GM12801 (cell line): ENCODE results near the gene TRIM2.

ENCODE experiments used
- CTCF ChIP-seq: IDR thresholded peaks from one replicate; pipeline ENCODE4 v1.5.1; 2011; ENCODE audit warnings: control low read depth; ENCODE audit not compliant: insufficient read length; ENCODE audit errors: extremely low read depth

The TRIM2 gene

GRCh38 chr4:153207567-153207966 is 3.3 kb downstream of the TRIM2 start:
- TF ChIP-seq CTCF: no peak

GRCh38 chr4:153209410-153209809 is 5.2 kb downstream of the TRIM2 start:
- TF ChIP-seq CTCF: no peak

GRCh38 chr4:153210727-153211126 is 6.5 kb downstream of the TRIM2 start:
- no peak for TF ChIP-seq CTCF

GRCh38 chr4:153211986-153212728 is 7.9 kb downstream of the TRIM2 start:
- no peak for TF ChIP-seq CTCF

GRCh38 chr4:153212736-153213135 is 8.5 kb downstream of the TRIM2 start:
- TF ChIP-seq CTCF: no peak

GRCh38 chr4:153215921-153216320 is 11.7 kb downstream of the TRIM2 start:
- no peak for TF ChIP-seq CTCF

- no peak for TF ChIP-seq CTCF
These were observed 12.3 kb downstream of the TRIM2 start for GRCh38 chr4:153216546-153216945.
